HG03039 (cell line): ENCODE data around the gene FOXP1.

ENCODE experiments used
- ATAC-seq: cut with Tn5 transposase; IDR thresholded peaks from one replicate; pipeline ENCODE4 v1.9.1; 2021; ENCODE audit warnings: mild to moderate bottlenecking, moderate library complexity; ENCODE audit not compliant: unreplicated experiment

FOXP1 gene

DNA sequence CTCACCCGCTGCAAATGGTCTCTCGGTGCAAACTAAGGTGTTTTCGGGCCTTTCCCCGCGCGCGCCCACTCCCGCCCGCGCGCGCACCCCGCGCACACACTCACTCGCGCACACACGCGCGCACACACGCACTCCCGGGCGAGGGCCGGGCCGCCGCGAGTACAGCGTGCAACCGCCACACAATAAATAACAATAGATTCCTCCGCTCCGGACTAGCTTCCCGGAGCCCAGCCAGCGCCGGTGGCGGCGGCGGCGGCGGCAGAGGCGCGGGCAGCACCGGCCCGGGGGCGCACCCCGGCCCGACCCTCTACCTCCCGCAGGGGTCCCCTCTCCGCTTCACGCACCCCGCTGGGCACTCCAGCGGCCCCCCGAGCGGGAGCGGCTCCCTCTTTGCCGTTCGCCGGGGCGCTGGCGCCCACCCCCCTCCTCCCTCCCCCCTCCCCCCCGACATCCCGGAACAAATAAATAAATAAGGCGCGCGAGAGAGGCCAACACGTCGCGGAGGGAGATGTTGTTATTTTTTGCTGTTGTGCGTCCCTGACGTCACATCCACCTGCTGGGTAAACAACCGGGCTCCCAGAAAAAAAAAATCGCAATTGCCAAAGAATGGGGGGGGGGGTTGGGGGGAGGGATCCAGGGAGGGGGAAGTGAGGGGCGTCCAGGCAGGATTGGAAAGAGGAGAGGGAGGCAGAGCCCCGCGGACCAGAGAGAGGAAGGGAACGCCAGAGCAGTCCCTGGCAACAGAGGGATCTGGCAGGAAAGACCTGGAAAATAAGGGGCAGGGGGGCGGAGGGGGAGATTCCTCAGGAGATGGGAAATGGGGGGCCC, at the start of gene FOXP1:
Gene FOXP1, minus strand, starts transcription at position 163 of the 828 bp plus-strand sequence. CDS start 385,347 bp downstream, outside the sequence.
- ATAC-seq, result no peak

- ATAC-seq, result no peak
Measured at GRCh38 chr3:71629711-71630110, 46.2 kb upstream of the FOXP1 start.

GRCh38 chr3:71629289-71629688, 45.8 kb upstream of the FOXP1 start:
- ATAC-seq, result no peak

GRCh38 chr3:71628522-71628921, 45.0 kb upstream of the FOXP1 start:
- ATAC-seq, result no peak

GRCh38 chr3:71625676-71626075, 42.1 kb upstream of the FOXP1 start:
- ATAC-seq, result no peak

DNA sequence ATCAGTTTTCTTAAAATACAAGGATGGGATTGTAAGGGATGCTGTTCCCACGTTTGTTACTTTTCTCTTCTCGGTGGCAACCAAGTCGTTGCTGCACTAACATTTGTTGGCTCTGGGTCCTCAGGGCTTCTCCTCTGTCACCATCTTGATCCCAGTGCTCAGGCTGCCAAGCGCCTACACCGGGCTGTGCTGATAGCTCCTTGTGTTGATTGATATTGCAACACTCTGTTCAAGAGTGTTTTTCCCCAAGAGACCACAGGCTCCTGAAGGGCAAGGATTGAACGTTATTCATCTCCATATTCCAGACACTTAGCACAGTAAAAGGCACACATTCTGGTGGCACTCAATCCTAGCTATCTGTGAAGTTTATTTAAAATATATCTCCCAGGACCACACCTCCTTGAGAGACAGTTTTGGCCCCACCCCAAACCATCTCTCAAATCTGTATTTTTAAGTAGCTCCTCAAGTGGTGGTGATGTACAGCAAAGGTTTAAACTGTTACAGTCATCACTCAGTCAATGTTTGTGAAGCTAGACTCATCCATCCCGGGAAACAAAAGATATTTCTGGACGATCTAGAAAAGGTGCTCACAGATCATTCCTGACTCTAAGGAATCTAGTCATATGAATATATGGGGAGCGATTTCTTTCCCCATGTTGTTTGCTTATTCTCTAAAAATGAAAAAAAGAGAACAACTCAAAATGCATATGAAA, 38.5 kb upstream of the FOXP1 start:
- no peak for ATAC-seq

- ATAC-seq, result no peak
Measured at GRCh38 chr3:71618538-71618937, 35.0 kb upstream of the FOXP1 start.

DNA sequence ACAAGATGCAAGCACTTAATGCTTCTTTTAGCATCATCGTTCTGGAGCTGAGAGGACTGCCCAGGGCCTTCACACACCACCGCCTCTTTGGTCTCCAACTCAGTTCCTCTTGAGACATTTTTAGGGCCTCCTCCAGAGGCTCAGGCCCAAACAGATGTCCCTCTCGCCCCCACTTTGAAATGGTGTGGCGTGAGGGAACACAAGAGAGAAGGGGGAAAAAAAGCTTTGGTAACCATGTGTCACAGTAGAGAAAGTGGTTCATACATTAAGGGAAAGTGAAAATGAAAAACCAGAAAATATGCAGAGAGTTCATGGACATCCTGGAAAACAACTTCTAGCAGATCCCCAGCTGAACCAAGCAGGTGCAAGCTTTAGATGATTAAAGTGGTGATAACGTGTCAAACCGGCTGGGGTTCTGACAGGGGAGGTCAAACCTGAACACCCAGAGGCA, 33.1 kb upstream of the FOXP1 start:
- ATAC-seq, result no peak

DNA sequence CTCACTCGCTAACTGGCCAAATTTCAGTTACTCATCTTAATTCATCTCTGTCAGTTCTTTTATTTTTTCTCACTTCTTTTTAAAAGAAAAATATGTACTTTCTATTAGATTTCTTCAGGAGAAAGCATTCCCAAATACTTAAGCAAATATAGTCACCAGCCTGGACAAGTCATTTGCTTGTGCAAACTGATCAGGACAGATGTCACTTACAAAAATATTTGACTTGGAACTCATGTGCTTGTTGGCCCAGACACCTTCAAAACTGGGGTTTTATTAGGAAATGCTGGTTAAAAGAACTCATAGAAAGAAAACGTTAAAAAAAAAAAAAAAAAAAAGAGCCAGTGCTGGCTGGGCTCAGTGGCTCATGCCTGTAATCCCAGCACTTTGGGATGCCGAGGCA, 31.3 kb upstream of the FOXP1 start:
- ATAC-seq, result no peak

GRCh38 chr3:71614426-71614825, 30.9 kb upstream of the FOXP1 start:
- ATAC-seq, result no peak

DNA sequence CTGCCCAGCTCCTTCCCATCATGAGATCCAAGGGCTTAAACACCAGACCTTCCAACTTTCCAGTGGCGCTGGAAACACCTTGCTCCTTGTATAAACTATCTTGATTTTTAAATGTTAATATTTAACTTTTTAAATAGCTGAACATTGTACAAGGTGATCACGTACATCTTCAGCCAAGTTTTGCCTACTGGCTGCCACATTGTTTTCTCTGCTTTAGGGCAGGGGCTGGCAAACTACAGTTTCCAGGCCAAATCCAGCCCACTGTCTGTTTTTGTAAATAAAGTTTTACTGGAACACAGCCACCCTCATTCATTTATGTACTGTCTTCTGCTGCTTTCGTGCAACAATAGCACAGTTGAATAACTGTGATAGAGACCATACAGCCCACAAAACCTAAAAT, 27.6 kb upstream of the FOXP1 start:
- no peak for ATAC-seq

- no peak for ATAC-seq
Measured at GRCh38 chr3:71607364-71607763, 23.8 kb upstream of the FOXP1 start.

GRCh38 chr3:71606582-71606981, 23.1 kb upstream of the FOXP1 start:
- no peak for ATAC-seq

- no peak for ATAC-seq
Measured at GRCh38 chr3:71602256-71602655, 18.7 kb upstream of the FOXP1 start.

DNA sequence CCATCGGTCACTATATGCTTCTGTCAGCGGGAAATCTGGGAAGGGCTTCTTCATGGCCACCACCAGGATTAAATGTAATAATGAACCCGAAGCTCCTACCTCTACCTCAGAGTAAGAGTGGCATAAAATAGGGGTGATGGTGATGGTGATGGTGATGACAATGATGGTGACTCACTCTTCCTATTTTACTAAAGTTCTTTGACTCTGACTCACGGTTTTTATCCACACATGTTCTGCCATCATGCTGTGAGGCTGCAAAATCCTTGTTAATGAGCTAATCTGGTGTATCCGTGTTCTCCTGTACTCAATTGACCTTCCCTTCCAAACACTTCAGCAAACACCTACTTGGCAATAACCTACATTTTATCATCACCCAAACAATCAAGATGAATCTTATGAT, 18.3 kb upstream of the FOXP1 start:
- no peak for ATAC-seq

DNA sequence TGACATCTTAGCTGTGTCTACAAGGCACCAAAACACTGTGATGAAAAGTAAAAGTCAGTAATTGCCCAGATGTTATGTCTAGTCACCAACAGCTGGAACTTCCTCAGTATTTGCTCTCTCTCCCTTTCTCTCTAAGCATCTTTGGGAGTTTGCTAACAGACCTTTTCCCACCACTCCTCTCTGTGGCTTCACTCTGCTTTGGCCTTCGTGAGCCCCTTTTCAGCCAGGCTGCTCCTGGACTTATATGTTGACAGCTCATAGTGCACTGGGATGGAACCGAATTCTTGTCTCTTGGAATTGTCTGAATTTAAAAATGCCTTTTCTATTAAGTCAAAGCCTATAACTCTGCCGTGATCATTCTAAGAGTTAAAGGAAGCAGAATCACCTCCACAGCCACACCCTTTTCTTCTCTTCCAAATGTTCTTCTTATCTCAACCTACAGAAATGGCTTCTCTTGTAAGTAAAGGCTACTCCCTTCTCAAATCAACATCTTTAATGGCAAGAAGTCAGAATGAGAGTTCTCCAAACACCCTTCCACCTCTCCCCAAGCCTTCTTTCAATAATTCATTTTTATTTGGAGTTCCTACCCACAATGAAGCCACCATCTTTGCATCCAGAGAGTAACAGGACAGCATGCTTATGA, 17.2 kb upstream of the FOXP1 start:
- no peak for ATAC-seq

DNA sequence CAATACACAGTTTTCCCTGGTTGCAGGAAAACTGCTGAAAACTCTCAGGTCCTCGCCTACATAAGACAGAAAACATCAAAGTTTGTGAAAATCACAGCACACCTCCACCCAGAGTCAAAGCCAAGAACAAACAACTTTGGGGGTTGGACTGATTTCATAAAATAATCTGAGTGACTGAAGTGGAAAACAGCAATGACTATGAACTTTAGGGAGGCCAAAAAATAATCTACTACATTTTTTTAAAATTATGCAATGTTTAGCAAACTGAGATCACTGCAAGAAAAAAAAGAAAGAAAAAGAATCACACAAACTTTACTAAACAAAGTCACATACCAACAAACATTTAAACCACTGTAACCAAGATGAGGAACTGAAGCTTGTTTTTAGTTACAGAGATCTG, 15.9 kb upstream of the FOXP1 start:
- ATAC-seq, result no peak

- no peak for ATAC-seq
Measured at GRCh38 chr3:71598292-71598691, 14.8 kb upstream of the FOXP1 start.

DNA sequence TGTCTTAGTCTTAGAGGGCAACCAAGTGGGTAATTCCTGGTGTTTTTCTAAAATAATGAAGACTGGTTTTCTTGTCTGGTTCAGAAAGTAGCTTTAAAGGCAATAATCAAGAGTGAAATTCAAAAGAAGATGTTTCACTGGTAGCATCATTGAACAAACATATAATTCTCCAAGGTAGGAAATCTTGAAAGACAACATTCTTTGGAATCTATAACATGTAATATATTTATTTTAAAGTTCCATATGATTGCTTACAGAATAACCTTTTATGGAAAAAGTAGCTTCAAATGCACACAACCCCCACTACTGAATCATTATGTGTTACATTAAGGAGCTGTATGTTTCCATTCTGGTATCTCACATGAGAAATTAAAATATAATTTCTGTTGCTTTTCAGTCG, 13.8 kb upstream of the FOXP1 start:
- ATAC-seq, result no peak

DNA sequence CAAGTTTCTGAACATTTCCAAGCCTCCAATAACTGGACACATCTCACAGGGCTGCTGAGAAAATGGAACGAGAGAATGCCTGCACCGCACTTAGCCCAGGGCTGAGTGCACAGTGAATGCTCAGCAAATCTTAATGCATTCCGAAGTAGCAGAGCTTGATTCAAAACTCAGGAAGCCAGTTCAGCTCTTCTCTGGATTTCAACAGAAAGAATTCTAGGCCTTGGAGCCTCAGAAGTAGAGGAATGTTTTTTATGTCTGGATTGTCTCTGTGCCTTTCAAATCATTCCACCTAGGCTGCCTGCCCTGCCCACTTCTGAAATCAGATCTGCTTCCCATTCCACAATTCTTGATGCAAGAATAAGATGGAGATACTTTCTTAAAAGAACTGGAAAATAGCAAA, 9.6 kb upstream of the FOXP1 start:
- no peak for ATAC-seq

DNA sequence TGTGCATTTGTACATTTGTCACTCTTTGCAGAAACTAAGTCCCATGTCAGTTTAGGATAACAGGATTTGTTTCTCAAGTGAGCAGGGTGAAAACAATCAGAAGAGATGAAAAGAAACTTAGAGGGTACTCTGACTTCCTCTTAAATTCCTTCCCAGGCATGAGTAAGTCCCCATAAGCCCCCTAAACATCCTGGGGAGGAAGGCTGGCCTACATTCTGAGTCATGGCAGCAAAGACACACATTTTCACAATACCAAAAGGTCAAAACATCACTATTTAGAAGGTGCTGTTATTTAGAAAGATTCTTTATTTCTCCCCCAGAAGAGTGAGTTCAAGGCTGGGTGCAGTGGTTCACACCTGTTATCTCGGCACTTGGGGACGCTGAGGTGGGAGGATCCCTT, 7.6 kb upstream of the FOXP1 start:
- no peak for ATAC-seq

GRCh38 chr3:71589132-71589531, 5.6 kb upstream of the FOXP1 start:
- no peak for ATAC-seq
